ENCODE data around the gene TRIM47. TPM values are rescaled to one million over a fixed set of nuclear protein-coding genes. Genes with fewer than 3 reads are reported as not detected.
A peak's percentile ranks its signal among the peaks of the same experiment; 100 is the strongest.

The TRIM47 gene
- total RNA-seq, 1 experiment from 2014 or later, result 48.3 TPM

GRCh38 chr17:75832164-75832651, 46.2 kb downstream of the TRIM47 start:
- no TSS peak for BruUV-seq (replicated peaks)
- no peak overlapping the region for H3K27ac ChIP-seq
- CTCF ChIA-PET, result no interaction called here

GRCh38 chr17:75831032-75831571, 47.3 kb downstream of the TRIM47 start:
- BruUV-seq (replicated peaks), result no TSS peak
- Histone ChIP-seq H4K20me1 (ENCODE audit: insufficient read depth) (no peaks in the 10 kb centered on the region), H3K4me2 (no peak overlapping the region), H3F3A (ENCODE audit: insufficient read depth, low read depth) (peaks cover 21% of the 10 kb centered on the region; the same call in 1 of the 2 replicates), H3K36me3 (ENCODE audit: low read depth) (no peaks in the 10 kb centered on the region), H3K9me3 (ENCODE audit: insufficient read depth, low read depth) (no peaks in the 10 kb centered on the region), H3K27me3 (ENCODE audit: insufficient read depth, low read depth) (no peaks in the 10 kb centered on the region), H3K4me3 (no peak overlapping the region), H3K27ac (no peak overlapping the region), H3K4me1 (replicated peaks; ENCODE audit: insufficient read depth) (no peaks in the 10 kb centered on the region), H3K9me2 (ENCODE audit: insufficient read depth) (no peaks in the 10 kb centered on the region), H2AFZ (no peak overlapping the region), H3K79me2 (ENCODE audit: low read depth) (no peaks in the 10 kb centered on the region)
- ChIA-PET POLR2A (ENCODE audit: unreplicated experiment) (interaction anchor here (0.6 kb wide), 1 partner anchor 203 kb away, joined by 3 read pairs; no protein-coding TSS in a partner anchor), CTCF (no interaction called here)
- intact Hi-C loops (cut with micrococcal nuclease; ENCODE audit: unreplicated experiment), result no loop called here
- DNase-seq, result no peak
- no peak for TF ChIP-seq CTCF (conservative IDR thresholded peaks at IDR 0.05)
- TF ChIP-seq EZH2 (IDR thresholded peaks at IDR 0.05; ENCODE audit: low read depth), result no peak

More at GRCh38 chr17:75832164-75832651, 46.2 kb downstream of the TRIM47 start:
- Histone ChIP-seq H3K79me2 (ENCODE audit: low read depth) (no peaks in the 10 kb centered on the region), H3K9me3 (ENCODE audit: insufficient read depth, low read depth) (no peaks in the 10 kb centered on the region), H3K27me3 (ENCODE audit: insufficient read depth, low read depth) (no peaks in the 10 kb centered on the region), H3K36me3 (ENCODE audit: low read depth) (no peaks in the 10 kb centered on the region), H2AFZ (no peak overlapping the region), H4K20me1 (ENCODE audit: insufficient read depth) (no peaks in the 10 kb centered on the region), H3K4me1 (replicated peaks; ENCODE audit: insufficient read depth) (no peaks in the 10 kb centered on the region), H3F3A (ENCODE audit: insufficient read depth, low read depth) (peaks cover 10% of the 10 kb centered on the region; the same call in 1 of the 2 replicates), H3K4me2 (no peak overlapping the region), H3K9me2 (ENCODE audit: insufficient read depth) (no peaks in the 10 kb centered on the region), H3K4me3 (no peak overlapping the region)
- POLR2A ChIA-PET (ENCODE audit: unreplicated experiment), result no interaction called here
- no peak for TF ChIP-seq CTCF (conservative IDR thresholded peaks at IDR 0.05)
- TF ChIP-seq EZH2 (IDR thresholded peaks at IDR 0.05; ENCODE audit: low read depth), result no peak
- intact Hi-C loops (cut with micrococcal nuclease; ENCODE audit: unreplicated experiment), result no loop called here
- DNase-seq, result no peak

- BruUV-seq (replicated peaks), result no TSS peak
- Histone ChIP-seq H3K9me2 (ENCODE audit: insufficient read depth) (no peaks in the 10 kb centered on the region), H3K4me3 (no peak overlapping the region), H3K4me1 (replicated peaks; ENCODE audit: insufficient read depth) (no peaks in the 10 kb centered on the region), H3K79me2 (ENCODE audit: low read depth) (no peaks in the 10 kb centered on the region), H3K27ac (no peak overlapping the region), H4K20me1 (ENCODE audit: insufficient read depth) (no peaks in the 10 kb centered on the region), H3K9me3 (ENCODE audit: insufficient read depth, low read depth) (no peaks in the 10 kb centered on the region), H3K4me2 (no peak overlapping the region), H3F3A (ENCODE audit: insufficient read depth, low read depth) (peaks cover 28% of the 10 kb centered on the region; the same call in 1 of the 2 replicates), H2AFZ (no peak overlapping the region), H3K36me3 (ENCODE audit: low read depth) (no peaks in the 10 kb centered on the region), H3K27me3 (ENCODE audit: insufficient read depth, low read depth) (no peaks in the 10 kb centered on the region)
- POLR2A ChIA-PET (ENCODE audit: unreplicated experiment), result interaction anchor here (0.6 kb wide), 1 partner anchor 64 kb away, joined by 4 read pairs; no protein-coding TSS in a partner anchor
- DNase-seq, result no peak
- TF ChIP-seq CTCF (conservative IDR thresholded peaks at IDR 0.05) (peak; percentile 65; the same call in 1 of the 2 replicates), EZH2 (IDR thresholded peaks at IDR 0.05; ENCODE audit: low read depth) (no peak)
- CTCF ChIA-PET, result interaction anchor here (0.5 kb wide), 1 partner anchor 48 kb away, joined by 4 read pairs; the partner anchor contains the start of gene TRIM47
- intact Hi-C loops (cut with micrococcal nuclease; ENCODE audit: unreplicated experiment), result no loop called here
Measured at GRCh38 chr17:75830164-75831031, 48.0 kb downstream of the TRIM47 start.
